Measurements from ENCODE around the gene TSPEAR. TPM values are rescaled to one million over a fixed set of nuclear protein-coding genes. Genes with fewer than 3 reads are reported as not detected.
A peak's percentile ranks its signal among the peaks of the same experiment; 100 is the strongest.

TSPEAR gene
- total and polyA plus RNA-seq, 2 of the 13 experiments (the other 11 are each of a cell fraction or from before 2014, with no cell fraction given): 0.07 to 0.32 TPM

DNA sequence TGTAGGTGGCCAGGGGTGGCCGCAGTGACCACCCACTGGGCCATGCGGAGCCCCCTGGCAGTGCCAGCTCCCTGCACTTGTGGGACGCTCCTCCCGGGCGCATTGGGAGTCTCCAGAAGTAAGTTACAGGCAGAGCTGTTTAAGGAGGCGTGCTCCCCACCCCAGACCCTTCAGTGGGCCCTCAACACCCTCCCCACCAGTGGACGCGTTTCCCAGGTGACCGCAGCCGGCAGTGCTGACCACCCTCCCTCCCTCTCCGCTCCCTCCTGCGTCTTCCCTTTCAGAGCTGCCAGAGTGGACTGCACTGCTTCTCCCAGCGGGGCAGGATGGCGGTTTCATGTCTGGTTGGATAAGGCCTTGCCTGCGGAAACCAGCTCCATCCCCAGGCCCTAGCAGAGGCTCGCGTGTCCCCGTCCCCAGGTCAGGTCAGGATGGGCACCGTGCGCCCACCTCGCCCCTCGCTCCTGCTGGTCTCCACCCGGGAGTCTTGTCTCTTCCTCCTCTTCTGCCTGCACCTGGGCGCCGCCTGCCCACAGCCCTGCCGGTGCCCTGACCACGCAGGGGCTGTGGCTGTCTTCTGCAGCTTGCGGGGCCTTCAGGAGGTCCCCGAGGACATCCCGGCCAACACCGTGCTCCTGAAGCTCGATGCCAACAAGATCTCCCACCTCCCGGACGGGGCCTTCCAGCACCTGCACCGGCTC, 255.0 kb downstream of the TSPEAR start (continued):
- peak; percentile 31; the same call in 1 of the 2 replicates for TF ChIP-seq HOXA3 (CRISPR knock-in tag; IDR thresholded peaks at IDR 0.05)
- TF ChIP-seq SALL1 (CRISPR knock-in tag; IDR thresholded peaks at IDR 0.05): no peak
- TF ChIP-seq, protein P1, sequence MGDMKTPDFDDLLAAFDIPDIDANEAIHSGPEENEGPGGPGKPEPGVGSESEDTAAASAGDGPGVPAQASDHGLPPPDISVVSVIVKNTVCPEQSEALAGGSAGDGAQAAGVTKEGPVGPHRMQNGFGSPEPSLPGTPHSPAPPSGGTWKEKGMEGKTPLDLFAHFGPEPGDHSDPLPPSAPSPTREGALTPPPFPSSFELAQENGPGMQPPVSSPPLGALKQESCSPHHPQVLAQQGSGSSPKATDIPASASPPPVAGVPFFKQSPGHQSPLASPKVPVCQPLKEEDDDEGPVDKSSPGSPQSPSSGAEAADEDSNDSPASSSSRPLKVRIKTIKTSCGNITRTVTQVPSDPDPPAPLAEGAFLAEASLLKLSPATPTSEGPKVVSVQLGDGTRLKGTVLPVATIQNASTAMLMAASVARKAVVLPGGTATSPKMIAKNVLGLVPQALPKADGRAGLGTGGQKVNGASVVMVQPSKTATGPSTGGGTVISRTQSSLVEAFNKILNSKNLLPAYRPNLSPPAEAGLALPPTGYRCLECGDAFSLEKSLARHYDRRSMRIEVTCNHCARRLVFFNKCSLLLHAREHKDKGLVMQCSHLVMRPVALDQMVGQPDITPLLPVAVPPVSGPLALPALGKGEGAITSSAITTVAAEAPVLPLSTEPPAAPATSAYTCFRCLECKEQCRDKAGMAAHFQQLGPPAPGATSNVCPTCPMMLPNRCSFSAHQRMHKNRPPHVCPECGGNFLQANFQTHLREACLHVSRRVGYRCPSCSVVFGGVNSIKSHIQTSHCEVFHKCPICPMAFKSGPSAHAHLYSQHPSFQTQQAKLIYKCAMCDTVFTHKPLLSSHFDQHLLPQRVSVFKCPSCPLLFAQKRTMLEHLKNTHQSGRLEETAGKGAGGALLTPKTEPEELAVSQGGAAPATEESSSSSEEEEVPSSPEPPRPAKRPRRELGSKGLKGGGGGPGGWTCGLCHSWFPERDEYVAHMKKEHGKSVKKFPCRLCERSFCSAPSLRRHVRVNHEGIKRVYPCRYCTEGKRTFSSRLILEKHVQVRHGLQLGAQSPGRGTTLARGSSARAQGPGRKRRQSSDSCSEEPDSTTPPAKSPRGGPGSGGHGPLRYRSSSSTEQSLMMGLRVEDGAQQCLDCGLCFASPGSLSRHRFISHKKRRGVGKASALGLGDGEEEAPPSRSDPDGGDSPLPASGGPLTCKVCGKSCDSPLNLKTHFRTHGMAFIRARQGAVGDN (CRISPR knock-in tag; IDR thresholded peaks at IDR 0.05): peak; percentile 35
- TF ChIP-seq, protein P2, sequence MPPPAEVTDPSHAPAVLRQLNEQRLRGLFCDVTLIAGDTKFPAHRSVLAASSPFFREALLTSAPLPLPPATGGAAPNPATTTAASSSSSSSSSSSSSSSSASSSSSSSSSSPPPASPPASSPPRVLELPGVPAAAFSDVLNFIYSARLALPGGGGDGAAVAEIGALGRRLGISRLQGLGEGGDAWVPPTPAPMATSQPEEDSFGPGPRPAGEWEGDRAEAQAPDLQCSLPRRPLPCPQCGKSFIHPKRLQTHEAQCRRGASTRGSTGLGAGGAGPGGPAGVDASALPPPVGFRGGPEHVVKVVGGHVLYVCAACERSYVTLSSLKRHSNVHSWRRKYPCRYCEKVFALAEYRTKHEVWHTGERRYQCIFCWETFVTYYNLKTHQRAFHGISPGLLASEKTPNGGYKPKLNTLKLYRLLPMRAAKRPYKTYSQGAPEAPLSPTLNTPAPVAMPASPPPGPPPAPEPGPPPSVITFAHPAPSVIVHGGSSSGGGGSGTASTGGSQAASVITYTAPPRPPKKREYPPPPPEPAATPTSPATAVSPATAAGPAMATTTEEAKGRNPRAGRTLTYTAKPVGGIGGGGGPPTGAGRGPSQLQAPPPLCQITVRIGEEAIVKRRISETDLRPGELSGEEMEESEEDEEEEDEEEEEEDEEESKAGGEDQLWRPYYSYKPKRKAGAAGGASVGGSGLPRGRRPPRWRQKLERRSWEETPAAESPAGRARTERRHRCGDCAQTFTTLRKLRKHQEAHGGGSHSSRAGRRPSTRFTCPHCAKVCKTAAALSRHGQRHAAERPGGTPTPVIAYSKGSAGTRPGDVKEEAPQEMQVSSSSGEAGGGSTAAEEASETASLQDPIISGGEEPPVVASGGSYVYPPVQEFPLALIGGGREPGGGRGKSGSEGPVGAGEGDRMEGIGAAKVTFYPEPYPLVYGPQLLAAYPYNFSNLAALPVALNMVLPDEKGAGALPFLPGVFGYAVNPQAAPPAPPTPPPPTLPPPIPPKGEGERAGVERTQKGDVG (CRISPR knock-in tag; IDR thresholded peaks at IDR 0.05; ENCODE audit: borderline replicate concordance): 0 out of 2 replicates have a peak, but pooled peaks have one; percentile 16
- TF ChIP-seq, protein P3, sequence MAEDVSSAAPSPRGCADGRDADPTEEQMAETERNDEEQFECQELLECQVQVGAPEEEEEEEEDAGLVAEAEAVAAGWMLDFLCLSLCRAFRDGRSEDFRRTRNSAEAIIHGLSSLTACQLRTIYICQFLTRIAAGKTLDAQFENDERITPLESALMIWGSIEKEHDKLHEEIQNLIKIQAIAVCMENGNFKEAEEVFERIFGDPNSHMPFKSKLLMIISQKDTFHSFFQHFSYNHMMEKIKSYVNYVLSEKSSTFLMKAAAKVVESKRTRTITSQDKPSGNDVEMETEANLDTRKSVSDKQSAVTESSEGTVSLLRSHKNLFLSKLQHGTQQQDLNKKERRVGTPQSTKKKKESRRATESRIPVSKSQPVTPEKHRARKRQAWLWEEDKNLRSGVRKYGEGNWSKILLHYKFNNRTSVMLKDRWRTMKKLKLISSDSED (CRISPR knock-in tag; IDR thresholded peaks at IDR 0.05): 0 out of 2 replicates have a peak, but pooled peaks have one; percentile 53
- no peak for TF ChIP-seq TMF1 (CRISPR knock-in tag; IDR thresholded peaks at IDR 0.05; ENCODE audit: low read depth)
- peak; percentile 40; the same call in 1 of the 2 replicates for TF ChIP-seq ZFX (CRISPR knock-in tag; IDR thresholded peaks at IDR 0.05; ENCODE audit: low read depth)
- TF ChIP-seq, protein P4, sequence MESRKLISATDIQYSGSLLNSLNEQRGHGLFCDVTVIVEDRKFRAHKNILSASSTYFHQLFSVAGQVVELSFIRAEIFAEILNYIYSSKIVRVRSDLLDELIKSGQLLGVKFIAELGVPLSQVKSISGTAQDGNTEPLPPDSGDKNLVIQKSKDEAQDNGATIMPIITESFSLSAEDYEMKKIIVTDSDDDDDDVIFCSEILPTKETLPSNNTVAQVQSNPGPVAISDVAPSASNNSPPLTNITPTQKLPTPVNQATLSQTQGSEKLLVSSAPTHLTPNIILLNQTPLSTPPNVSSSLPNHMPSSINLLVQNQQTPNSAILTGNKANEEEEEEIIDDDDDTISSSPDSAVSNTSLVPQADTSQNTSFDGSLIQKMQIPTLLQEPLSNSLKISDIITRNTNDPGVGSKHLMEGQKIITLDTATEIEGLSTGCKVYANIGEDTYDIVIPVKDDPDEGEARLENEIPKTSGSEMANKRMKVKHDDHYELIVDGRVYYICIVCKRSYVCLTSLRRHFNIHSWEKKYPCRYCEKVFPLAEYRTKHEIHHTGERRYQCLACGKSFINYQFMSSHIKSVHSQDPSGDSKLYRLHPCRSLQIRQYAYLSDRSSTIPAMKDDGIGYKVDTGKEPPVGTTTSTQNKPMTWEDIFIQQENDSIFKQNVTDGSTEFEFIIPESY (CRISPR knock-in tag; IDR thresholded peaks at IDR 0.05): peak; percentile 76
- TF ChIP-seq ZFP90 (CRISPR knock-in tag; IDR thresholded peaks at IDR 0.05; ENCODE audit: borderline replicate concordance): peak; percentile 8; the same call in 1 of the 2 replicates
- no peak for TF ChIP-seq MEF2D (CRISPR knock-in tag; IDR thresholded peaks at IDR 0.05)
- TF ChIP-seq, protein P5, sequence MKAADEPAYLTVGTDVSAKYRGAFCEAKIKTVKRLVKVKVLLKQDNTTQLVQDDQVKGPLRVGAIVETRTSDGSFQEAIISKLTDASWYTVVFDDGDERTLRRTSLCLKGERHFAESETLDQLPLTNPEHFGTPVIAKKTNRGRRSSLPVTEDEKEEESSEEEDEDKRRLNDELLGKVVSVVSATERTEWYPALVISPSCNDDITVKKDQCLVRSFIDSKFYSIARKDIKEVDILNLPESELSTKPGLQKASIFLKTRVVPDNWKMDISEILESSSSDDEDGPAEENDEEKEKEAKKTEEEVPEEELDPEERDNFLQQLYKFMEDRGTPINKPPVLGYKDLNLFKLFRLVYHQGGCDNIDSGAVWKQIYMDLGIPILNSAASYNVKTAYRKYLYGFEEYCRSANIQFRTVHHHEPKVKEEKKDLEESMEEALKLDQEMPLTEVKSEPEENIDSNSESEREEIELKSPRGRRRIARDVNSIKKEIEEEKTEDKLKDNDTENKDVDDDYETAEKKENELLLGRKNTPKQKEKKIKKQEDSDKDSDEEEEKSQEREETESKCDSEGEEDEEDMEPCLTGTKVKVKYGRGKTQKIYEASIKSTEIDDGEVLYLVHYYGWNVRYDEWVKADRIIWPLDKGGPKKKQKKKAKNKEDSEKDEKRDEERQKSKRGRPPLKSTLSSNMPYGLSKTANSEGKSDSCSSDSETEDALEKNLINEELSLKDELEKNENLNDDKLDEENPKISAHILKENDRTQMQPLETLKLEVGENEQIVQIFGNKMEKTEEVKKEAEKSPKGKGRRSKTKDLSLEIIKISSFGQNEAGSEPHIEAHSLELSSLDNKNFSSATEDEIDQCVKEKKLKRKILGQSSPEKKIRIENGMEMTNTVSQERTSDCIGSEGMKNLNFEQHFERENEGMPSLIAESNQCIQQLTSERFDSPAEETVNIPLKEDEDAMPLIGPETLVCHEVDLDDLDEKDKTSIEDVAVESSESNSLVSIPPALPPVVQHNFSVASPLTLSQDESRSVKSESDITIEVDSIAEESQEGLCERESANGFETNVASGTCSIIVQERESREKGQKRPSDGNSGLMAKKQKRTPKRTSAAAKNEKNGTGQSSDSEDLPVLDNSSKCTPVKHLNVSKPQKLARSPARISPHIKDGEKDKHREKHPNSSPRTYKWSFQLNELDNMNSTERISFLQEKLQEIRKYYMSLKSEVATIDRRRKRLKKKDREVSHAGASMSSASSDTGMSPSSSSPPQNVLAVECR (CRISPR knock-in tag; IDR thresholded peaks at IDR 0.05; ENCODE audit: borderline replicate concordance): peak; percentile 43; the same call in 1 of the 2 replicates
- no peak for TF ChIP-seq PCBP2 (optimal IDR thresholded peaks at IDR 0.05; ENCODE audit: low read depth, low read length, poor library complexity, severe bottlenecking)
